Measurements from ENCODE around the gene ZNF562.

ZNF562 gene

DNA sequence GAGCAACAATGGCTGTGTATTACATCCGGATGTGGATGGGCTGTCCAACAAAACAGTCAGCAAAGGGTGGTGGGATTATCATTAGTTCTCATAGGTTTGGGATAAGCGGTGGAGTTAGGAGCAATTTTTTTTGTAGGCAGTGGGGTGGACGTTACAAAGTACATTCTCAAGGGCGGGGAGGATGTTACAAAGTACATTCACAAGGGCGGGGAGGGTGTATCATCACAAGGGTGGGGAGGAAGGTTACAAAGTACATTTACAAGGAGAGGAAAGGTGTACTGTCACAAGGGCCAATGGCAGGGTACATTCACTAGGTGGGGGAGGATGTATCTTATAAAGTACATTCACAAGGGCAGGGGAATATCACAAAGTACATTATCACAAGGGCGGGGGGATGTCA is 33.1 kb downstream of the ZNF562 start:
- DNase-seq (ENCODE audit: low read depth): no peak

DNA sequence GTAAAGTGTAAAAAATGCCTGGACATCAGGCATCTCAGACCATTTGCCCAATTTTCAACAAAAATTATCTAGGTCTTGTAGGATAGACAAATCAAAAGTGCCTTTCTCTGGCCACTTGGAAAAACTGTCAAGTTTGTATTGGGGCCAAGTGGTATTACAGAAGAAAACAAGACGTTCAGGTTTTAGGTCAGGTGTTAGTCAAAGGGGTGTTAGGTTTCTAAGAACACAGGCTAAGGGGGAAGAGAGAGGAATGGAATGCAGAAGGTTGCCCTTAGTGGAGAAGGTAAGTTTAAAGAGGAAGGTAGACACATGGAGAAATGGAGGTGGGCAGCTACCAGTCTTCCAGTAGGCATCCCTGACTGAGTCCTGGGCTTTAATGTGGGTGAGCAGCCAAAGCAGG is 33.9 kb downstream of the ZNF562 start:
- no peak for DNase-seq (ENCODE audit: low read depth)

DNA sequence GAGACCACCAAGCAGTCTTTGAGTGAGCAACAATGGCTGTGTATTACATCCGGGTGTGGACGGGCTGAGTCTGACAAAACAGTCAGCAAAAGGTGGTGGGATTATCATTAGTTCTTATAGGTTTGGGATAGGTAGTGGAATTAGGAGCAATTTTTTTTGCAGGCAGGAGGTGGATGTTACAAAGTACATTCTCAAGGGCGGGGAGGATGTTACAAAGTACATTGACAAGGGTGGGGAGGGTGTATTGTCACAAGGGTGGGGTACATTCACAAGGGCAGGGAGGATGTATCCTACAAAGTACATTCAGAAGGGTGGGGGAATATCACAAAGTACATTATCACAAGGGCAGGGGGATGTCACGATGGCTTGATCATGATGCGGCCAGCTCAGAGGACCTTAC is 38.9 kb downstream of the ZNF562 start:
- no peak for DNase-seq (ENCODE audit: low read depth)

DNA sequence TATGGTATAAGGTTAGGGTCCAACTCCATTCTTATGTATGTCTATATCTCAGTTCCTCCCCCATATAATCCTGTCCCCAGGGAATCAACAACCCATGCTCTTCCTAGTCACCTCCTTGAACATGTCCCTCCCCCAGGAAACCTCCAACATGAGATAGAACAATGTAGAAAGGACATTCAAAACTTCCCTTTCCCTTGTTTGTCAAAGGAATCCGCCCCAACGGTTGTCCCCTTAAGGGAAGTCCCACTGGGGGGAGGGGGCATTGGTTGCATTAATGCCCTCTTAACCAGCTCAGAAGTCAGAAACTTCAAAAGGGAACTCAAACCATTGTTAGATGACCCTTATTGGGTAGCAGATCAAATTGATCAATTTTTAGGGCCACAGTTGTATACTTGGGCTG is 47.0 kb downstream of the ZNF562 start:
- no peak for DNase-seq (ENCODE audit: low read depth)

DNA sequence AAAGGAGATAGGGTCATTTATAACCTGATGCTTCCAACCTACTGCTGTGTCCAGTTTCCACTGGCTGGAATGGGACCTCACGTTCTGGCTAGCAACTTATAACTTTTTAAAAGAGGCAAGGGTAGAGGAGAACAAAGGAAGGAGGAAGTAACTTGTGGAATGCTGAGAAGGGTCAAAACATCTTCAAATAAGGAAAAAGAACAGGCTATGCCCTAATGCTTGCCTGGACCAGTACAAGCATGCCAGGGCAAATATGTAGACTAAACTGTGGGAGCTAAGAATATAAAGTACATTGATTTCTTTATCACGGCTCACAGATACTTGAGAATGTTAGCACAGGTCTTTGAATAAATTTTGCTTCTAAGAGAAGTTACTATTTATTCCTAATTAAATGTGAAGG is 52.4 kb downstream of the ZNF562 start:
- DNase-seq (ENCODE audit: low read depth): no peak

DNA sequence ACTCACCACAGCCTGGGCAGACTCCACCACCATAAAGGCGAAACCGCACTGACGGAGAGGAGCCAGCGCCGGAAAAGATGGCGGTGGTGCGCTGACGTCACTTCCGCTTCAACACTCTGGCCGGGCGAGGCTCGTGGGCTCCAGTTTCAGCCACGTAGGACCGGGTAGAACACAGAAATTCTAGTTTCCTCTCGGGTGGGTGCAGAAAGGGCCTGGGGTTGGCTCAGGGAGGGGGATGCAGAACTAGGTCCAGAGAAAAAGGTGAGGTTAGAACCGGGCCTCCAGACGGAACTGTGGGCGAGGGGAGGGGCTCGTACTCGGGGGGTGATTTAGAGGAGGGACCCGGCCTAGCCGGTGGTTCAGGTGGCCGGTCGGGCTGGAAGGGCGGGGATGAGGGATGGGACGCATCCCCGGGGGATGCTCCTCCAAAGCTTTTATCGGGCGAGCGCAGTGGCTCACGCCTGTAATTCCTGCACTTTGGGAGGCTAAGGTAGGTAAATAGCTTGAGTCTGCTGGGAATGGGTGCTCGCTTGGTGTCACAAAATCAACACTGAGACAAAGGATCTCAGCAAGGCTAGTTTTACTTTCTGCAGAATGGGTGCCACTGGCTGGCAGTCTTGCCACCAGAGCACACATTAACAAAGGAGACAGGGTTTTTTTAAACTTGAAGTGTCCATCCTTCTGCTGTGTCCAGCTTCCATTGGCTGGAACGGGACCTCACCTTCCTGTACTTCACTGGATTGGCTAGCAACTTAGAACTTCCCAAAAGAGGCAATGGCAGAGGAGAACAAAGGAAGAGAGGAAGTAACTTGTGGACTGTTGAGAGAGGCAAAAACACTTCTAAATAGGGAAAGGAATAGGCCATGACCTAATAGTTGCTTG is 53.5 kb downstream of the ZNF562 start, which contains the start of gene ZNF561:
Gene ZNF561, minus strand, starts transcription at position 77 of the 882 bp plus-strand sequence. CDS start 1,776 bp downstream, outside the sequence.
- DNase-seq (ENCODE audit: low read depth): peak; percentile 78

DNA sequence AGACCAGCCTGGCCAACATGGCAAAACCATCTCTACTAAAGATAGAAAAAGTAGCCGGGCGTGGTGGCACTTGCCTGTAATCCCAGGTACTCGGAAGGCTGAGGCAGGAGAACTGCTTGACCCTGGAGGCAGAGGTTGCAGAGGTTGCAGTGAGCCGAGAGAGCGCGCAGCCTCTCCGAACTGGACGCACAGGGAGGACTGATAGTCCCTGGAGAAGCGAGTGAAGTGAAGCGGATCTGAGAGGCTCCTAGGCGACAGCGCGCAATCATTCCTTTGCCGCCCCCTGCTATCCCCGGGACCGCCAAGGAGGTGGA is 54.1 kb downstream of the ZNF562 start:
- no peak for DNase-seq (ENCODE audit: low read depth)

DNA sequence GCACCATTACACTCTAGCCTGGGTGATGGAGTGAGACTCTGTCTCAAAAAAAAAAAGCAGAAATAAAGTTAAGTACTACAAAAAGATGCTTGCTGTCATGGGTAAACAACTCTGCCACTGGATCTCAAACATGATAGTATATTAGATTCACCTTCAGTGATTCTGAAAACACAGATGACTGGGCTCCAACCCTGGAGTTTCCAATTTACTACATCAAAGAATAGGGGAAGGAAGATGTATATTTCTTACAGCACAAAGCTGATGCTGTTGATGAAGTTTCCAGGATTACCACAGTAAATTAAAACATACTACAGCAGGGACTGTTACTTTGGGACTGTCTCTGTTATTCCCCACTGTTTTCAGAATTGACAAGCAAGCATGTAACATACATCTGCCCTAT is 59.1 kb downstream of the ZNF562 start:
- DNase-seq (ENCODE audit: low read depth): no peak

DNA sequence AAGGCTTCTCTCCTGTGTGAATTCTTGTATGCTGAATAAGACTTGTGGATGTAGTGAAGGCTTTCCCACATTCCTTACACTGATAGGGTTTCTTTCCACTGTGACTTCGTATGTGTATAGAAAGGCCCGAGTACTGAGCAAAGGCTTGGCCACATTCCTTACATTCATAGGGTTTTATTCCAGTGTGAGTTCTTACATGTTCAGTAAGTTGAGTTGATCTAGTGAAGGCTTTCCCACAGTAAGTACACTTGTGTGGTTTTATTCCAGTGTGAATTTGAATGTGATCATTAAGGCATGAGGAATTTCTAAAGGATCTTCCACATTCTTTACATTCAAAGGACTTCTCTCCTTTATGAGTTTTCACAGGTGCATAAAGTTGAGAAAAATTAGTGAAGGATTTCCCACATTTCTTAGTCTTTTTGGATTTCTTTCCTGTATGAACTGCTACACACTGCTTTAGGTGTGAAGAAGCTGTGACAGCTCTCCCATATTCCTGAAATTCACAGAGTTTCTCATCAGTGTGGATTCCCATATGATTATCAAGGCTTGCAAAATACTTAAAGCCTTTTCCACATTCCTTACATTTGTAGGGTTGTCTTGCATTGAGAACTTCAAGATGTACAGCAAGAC is 64.3 kb downstream of the ZNF562 start:
- DNase-seq (ENCODE audit: low read depth): no peak

DNA sequence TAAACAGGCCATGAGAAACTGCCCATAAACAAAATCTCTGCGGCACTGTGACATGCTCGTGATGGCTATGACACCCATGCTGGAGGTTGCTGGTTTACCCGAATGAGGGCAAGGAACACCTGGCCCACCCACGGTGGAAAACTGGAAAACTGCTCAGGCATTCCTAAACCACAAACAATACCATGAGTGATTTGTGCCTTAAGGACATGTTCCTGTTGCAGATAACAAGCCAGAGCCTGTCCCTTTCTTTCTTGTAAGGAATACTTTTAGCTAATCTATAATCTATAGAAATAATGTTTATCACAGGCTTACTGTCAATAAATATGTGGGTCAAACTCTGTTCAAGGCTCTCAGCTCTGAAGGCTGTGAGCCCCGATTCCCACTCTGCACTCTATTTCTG is 66.0 kb downstream of the ZNF562 start:
- DNase-seq (ENCODE audit: low read depth): no peak

DNA sequence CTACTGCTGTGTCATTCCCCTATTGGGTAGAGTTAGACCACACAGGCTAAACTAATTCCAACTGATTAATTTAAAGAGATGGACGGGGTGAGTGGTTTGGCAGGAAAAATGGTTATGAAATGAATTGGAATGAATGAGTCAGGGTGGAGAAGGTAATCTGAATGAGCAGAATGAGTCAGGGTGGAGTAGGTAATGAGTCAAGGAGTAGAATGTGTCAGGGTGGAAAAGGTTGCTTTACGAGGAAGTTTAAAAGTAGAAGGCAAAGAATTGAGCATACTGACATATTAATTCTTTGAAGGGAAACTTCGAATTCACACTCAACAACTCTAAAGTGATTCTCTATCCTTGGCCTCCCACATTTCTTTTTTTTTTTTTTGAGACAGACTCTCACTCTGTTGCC is 77.9 kb downstream of the ZNF562 start:
- DNase-seq (ENCODE audit: low read depth): peak; percentile 77

All from stromal cell of bone marrow (primary cell).